Measurements from ENCODE around the gene AIM2. TPM values are rescaled to one million over a fixed set of nuclear protein-coding genes. Genes with fewer than 3 reads are reported as not detected.
"Not testable (repeated sequence)": the region's sequence is repeated elsewhere in the genome, so short reads cannot be mapped to it uniquely, and the experiment has no call there.

Gene AIM2
- total RNA-seq (2014; rRNA removed; shearing (Covaris generic)) = 3.9 and 5.3 TPM in 2 replicates

- DNase-seq (ENCODE audit: low read depth) = peak; percentile 70
Measured at GRCh38 chr1:159076438-159077119, at the start of gene AIM2. Gene AIM2, minus strand, starts transcription at chr1:159076766. Its CDS starts 3,267 bp downstream, at chr1:159073499.

- no peak for DNase-seq (ENCODE audit: low read depth)
Measured at GRCh38 chr1:159123587-159123986, 47.0 kb upstream of the AIM2 start.

- peak; percentile 65 for DNase-seq (ENCODE audit: low read depth)
Measured at GRCh38 chr1:159122005-159122621, 45.5 kb upstream of the AIM2 start.

GRCh38 chr1:159121526-159121925 lies 45.0 kb upstream of the AIM2 start:
- DNase-seq (ENCODE audit: low read depth) = no peak

- DNase-seq (ENCODE audit: low read depth) = no peak
Measured at GRCh38 chr1:159120317-159120716, 43.8 kb upstream of the AIM2 start.

GRCh38 chr1:159113596-159114433 lies 37.2 kb upstream of the AIM2 start:
- DNase-seq (ENCODE audit: low read depth) = no peak

GRCh38 chr1:159103021-159103420 lies 26.5 kb upstream of the AIM2 start:
- DNase-seq (ENCODE audit: low read depth) = not testable (repeated sequence)

GRCh38 chr1:159100589-159100988 lies 24.0 kb upstream of the AIM2 start:
- DNase-seq (ENCODE audit: low read depth) = no peak

- DNase-seq (ENCODE audit: low read depth) = no peak
Measured at GRCh38 chr1:159098596-159098995, 22.0 kb upstream of the AIM2 start.

GRCh38 chr1:159092036-159092760 lies 15.6 kb upstream of the AIM2 start:
- DNase-seq (ENCODE audit: low read depth) = peak; percentile 45

GRCh38 chr1:159091607-159092031 lies 15.1 kb upstream of the AIM2 start:
- DNase-seq (ENCODE audit: low read depth) = peak; percentile 69

- DNase-seq (ENCODE audit: low read depth) = no peak
Measured at GRCh38 chr1:159091180-159091560, 14.6 kb upstream of the AIM2 start.

GRCh38 chr1:159090286-159091179 lies 14.0 kb upstream of the AIM2 start:
- peak; percentile 55 for DNase-seq (ENCODE audit: low read depth)

- DNase-seq (ENCODE audit: low read depth) = peak; percentile 11
Measured at GRCh38 chr1:159089184-159089791, 12.7 kb upstream of the AIM2 start.

- no peak for DNase-seq (ENCODE audit: low read depth)
Measured at GRCh38 chr1:159088546-159089183, 12.1 kb upstream of the AIM2 start.

GRCh38 chr1:159088050-159088449 lies 11.5 kb upstream of the AIM2 start:
- DNase-seq (ENCODE audit: low read depth) = peak; percentile 74

GRCh38 chr1:159084867-159085266 lies 8.3 kb upstream of the AIM2 start:
- DNase-seq (ENCODE audit: low read depth) = no peak

GRCh38 chr1:159084152-159084551 lies 7.6 kb upstream of the AIM2 start:
- DNase-seq (ENCODE audit: low read depth) = no peak

GRCh38 chr1:159083013-159083412 lies 6.4 kb upstream of the AIM2 start:
- no peak for DNase-seq (ENCODE audit: low read depth)

GRCh38 chr1:159081626-159082025 lies 5.1 kb upstream of the AIM2 start:
- DNase-seq (ENCODE audit: low read depth) = no peak
